IMR-90 (cell line): Measurements from ENCODE around the gene SHROOM3. TPM values are rescaled to one million over a fixed set of nuclear protein-coding genes. Genes with fewer than 3 reads are reported as not detected.
A peak's percentile ranks its signal among the peaks of the same experiment; 100 is the strongest.

Source experiments
- ATAC-seq: fragments of 200-7000 bp; cut with Tn5 transposase; 2 replicates; pipeline ENCODE4 v1.9.1; 2020; ENCODE audit warnings: low read depth, mild to moderate bottlenecking, moderate library complexity
- BruUV-seq: library from RNA; stranded (reverse); fragments of 400-500 nt; replicated peaks from 2 replicates; lab custom pipeline; 2021; lab: Mats Ljungman, UMichigan
- CTCF ChIA-PET: fragments of 300-600 bp; formaldehyde crosslinking; extraction: SDS; loops from one replicate; lab custom pipeline; 2021; ENCODE audit warnings: antibody characterized with exemption; lab: Yijun Ruan, JAX
- POLR2A ChIA-PET: fragments of 300-600 bp; sonication (Branson Sonifier 250); formaldehyde crosslinking; loops from one replicate; lab custom pipeline; 2022; ENCODE audit warnings: antibody characterized with exemption; ENCODE audit not compliant: unreplicated experiment; lab: Charles Lee
- DNase-seq: peaks from one replicate; pipeline ENCODE4 v3.0.0; 2013
- H2AFZ ChIP-seq: replicated peaks from 2 replicates; pipeline ENCODE3; 2013; ENCODE audit warnings: low read length, mild to moderate bottlenecking; ENCODE audit not compliant: poor library complexity
- H2AK5ac ChIP-seq: 2 replicates; pipeline ENCODE4 v1.6.1; 2013; ENCODE audit warnings: low read depth, low read length, inconsistent platforms
- H2AK9ac ChIP-seq: replicated peaks from 2 replicates; pipeline ENCODE3; 2013; ENCODE audit warnings: mild to moderate bottlenecking, low read depth, low read length, moderate library complexity; ENCODE audit not compliant: poor library complexity
- H2BK120ac ChIP-seq: 2 replicates; pipeline ENCODE4 v1.6.1; 2013; ENCODE audit warnings: low read depth, low read length, inconsistent platforms
- H2BK15ac ChIP-seq: 3 replicates; pipeline ENCODE4 v1.6.1; 2013; ENCODE audit warnings: low read depth, low read length, inconsistent platforms
- H2BK20ac ChIP-seq: 2 replicates; pipeline ENCODE4 v1.6.1; 2013; ENCODE audit warnings: low read depth, mild to moderate bottlenecking, inconsistent platforms, low read length, moderate library complexity
- H2BK5ac ChIP-seq: 2 replicates; pipeline ENCODE4 v1.6.1; 2013; ENCODE audit warnings: mild to moderate bottlenecking, low read depth, low read length, inconsistent platforms; ENCODE audit not compliant: poor library complexity, severe bottlenecking
- H3K14ac ChIP-seq: replicated peaks from 2 replicates; pipeline ENCODE4 v1.6.1; 2013; ENCODE audit warnings: low read depth, low read length, inconsistent platforms
- H3K18ac ChIP-seq: 2 replicates; pipeline ENCODE4 v1.6.1; 2013; ENCODE audit warnings: low read depth, low read length, control low read depth
- H3K23ac ChIP-seq: 2 replicates; pipeline ENCODE4 v1.6.1; 2013; ENCODE audit warnings: low read depth, low read length, inconsistent platforms
- H3K27ac ChIP-seq: 2 replicates; pipeline ENCODE4 v1.5.1; 2013; ENCODE audit warnings: mild to moderate bottlenecking, control low read depth, low read length; ENCODE audit not compliant: insufficient read depth
- H3K27me3 ChIP-seq: 2 replicates; pipeline ENCODE4 v1.6.1; 2013; ENCODE audit warnings: low read length; ENCODE audit not compliant: control insufficient read depth, insufficient read depth
- H3K36me3 ChIP-seq: 2 replicates; pipeline ENCODE4 v1.6.1; 2013; ENCODE audit warnings: low read length, mixed read lengths; ENCODE audit not compliant: control insufficient read depth, insufficient read depth
- H3K4ac ChIP-seq: 2 replicates; pipeline ENCODE4 v1.6.1; 2013; ENCODE audit warnings: low read depth, low read length, inconsistent platforms
- H3K4me1 ChIP-seq: 2 replicates; pipeline ENCODE4 v1.6.1; 2013; ENCODE audit warnings: low read length, mixed read lengths; ENCODE audit not compliant: control insufficient read depth, insufficient read depth
- H3K4me2 ChIP-seq: 2 replicates; pipeline ENCODE4 v1.6.1; 2013; ENCODE audit warnings: low read depth, mild to moderate bottlenecking, control low read depth, low read length, moderate library complexity
- H3K4me3 ChIP-seq: 2 replicates; pipeline ENCODE4 v1.5.1; 2013; ENCODE audit warnings: low read depth, mild to moderate bottlenecking, control low read depth, low read length, moderate library complexity; ENCODE audit not compliant: insufficient read depth
- H3K56ac ChIP-seq: 2 replicates; pipeline ENCODE4 v1.6.1; 2013; ENCODE audit warnings: low read length, inconsistent platforms; ENCODE audit not compliant: insufficient read depth; ENCODE audit errors: extremely low read depth
- H3K79me1 ChIP-seq, 2 experiments: 2 replicates each; pipeline ENCODE4 v1.6.1; 2013; ENCODE audit warnings: low read length in 2 of 2, inconsistent platforms in 1 of 2, low read depth in 1 of 2
- H3K9ac ChIP-seq: 2 replicates; pipeline ENCODE4 v1.6.1; 2013; ENCODE audit warnings: low read depth, low read length, control low read depth
- H3K9me1 ChIP-seq: 2 replicates; pipeline ENCODE4 v1.6.1; 2013; ENCODE audit warnings: low read length, inconsistent platforms; ENCODE audit not compliant: insufficient read depth
- H3K9me3 ChIP-seq: 2 replicates; pipeline ENCODE4 v1.6.1; 2013; ENCODE audit warnings: low read length; ENCODE audit not compliant: control insufficient read depth, insufficient read depth
- H4K20me1 ChIP-seq: 2 replicates; pipeline ENCODE4 v1.6.1; 2013; ENCODE audit warnings: low read length, inconsistent platforms; ENCODE audit not compliant: insufficient read depth
- H4K5ac ChIP-seq: 2 replicates; pipeline ENCODE4 v1.6.1; 2013; ENCODE audit warnings: mild to moderate bottlenecking, low read depth, low read length, control low read depth
- H4K8ac ChIP-seq, 2 experiments: 2 replicates each; pipeline ENCODE4 v1.6.1; 2013; ENCODE audit warnings: low read depth in 2 of 2, low read length in 2 of 2, control low read depth in 1 of 2, inconsistent platforms in 1 of 2
- H4K91ac ChIP-seq: 2 replicates; pipeline ENCODE4 v1.6.1; 2013; ENCODE audit warnings: low read depth, low read length, inconsistent platforms; ENCODE audit not compliant: insufficient read depth
- BHLHE40 ChIP-seq: fragments of 150-350 bp; IDR thresholded peaks from 2 replicates; pipeline ENCODE4 v1.6.1; 2016; ENCODE audit warnings: mild to moderate bottlenecking, low read depth, low read length
- CEBPB ChIP-seq: IDR thresholded peaks from 2 replicates; pipeline ENCODE4 v1.6.1; 2012; ENCODE audit warnings: low read depth, low read length, improper control_type of control experiment
- CHD1 ChIP-seq: IDR thresholded peaks from 2 replicates; pipeline ENCODE4 v1.6.1; 2012; ENCODE audit warnings: low read depth, low read length, improper control_type of control experiment
- CTCF ChIP-seq: conservative IDR thresholded peaks from 2 replicates; pipeline ENCODE4 v1.5.1; 2012; ENCODE audit warnings: mild to moderate bottlenecking, low read depth, low read length, improper control_type of control experiment
- ELK1 ChIP-seq: fragments of 150-350 bp; IDR thresholded peaks from 2 replicates; pipeline ENCODE4 v1.6.1; 2016; ENCODE audit warnings: low read depth, mild to moderate bottlenecking, low read length, moderate library complexity, borderline replicate concordance
- FOS ChIP-seq: fragments of 150-350 bp; IDR thresholded peaks from 2 replicates; pipeline ENCODE4 v1.6.1; 2016; ENCODE audit warnings: low read depth, low read length
- MAFK ChIP-seq: IDR thresholded peaks from 2 replicates; pipeline ENCODE4 v1.6.1; 2012; ENCODE audit warnings: low read depth, low read length, improper control_type of control experiment
- MAZ ChIP-seq: IDR thresholded peaks from 2 replicates; pipeline ENCODE4 v1.6.1; 2012; ENCODE audit warnings: low read depth, mild to moderate bottlenecking, low read length, improper control_type of control experiment, moderate library complexity, borderline replicate concordance
- MXI1 ChIP-seq: IDR thresholded peaks from 2 replicates; pipeline ENCODE4 v1.6.1; 2012; ENCODE audit warnings: low read depth, mild to moderate bottlenecking, low read length, moderate library complexity, borderline replicate concordance
- NFE2L2 ChIP-seq: fragments of 150-350 bp; IDR thresholded peaks from 2 replicates; pipeline ENCODE4 v1.6.1; 2016; ENCODE audit warnings: low read depth, mild to moderate bottlenecking, low read length
- POLR2A ChIP-seq: IDR thresholded peaks from 2 replicates; pipeline ENCODE4 v1.6.1; 2012; ENCODE audit warnings: mild to moderate bottlenecking, low read depth, low read length
- RAD21 ChIP-seq: IDR thresholded peaks from 2 replicates; pipeline ENCODE4 v1.6.1; 2012; ENCODE audit warnings: low read length, improper control_type of control experiment
- RCOR1 ChIP-seq: IDR thresholded peaks from 2 replicates; pipeline ENCODE4 v1.6.1; 2012; ENCODE audit warnings: mild to moderate bottlenecking, low read length, improper control_type of control experiment; ENCODE audit not compliant: insufficient replicate concordance
- RFX5 ChIP-seq: IDR thresholded peaks from 2 replicates; pipeline ENCODE4 v1.8.0; 2012; ENCODE audit warnings: low read depth, mild to moderate bottlenecking, low read length, moderate library complexity
- SMC3 ChIP-seq: fragments of 150-350 bp; IDR thresholded peaks from 2 replicates; pipeline ENCODE4 v1.6.1; 2016; ENCODE audit warnings: low read depth, mild to moderate bottlenecking, antibody characterized with exemption, low read length, moderate library complexity
- USF2 ChIP-seq: fragments of 150-350 bp; IDR thresholded peaks from 2 replicates; pipeline ENCODE4 v1.6.1; 2017; ENCODE audit warnings: mild to moderate bottlenecking, antibody characterized with exemption, low read length, low read depth
- WGBS, 2 experiments: methylation state at CpG; one replicate each; pipeline versions ENCODE4 v1.1.5 to v1.1.7; 2013; ENCODE audit warnings: missing lambda C conversion rate in 2 of 2; ENCODE audit not compliant: insufficient read length in 1 of 2; ENCODE audit errors: extremely low coverage in 2 of 2; 5-methylcytosine and 5-hydroxymethylcytosine counted together
- dilution Hi-C: fragments of 300-500 bp; cut with HindIII; formaldehyde crosslinking; loops from one replicate; pipeline ENCODE4 v1.14.3; 2018; ENCODE audit warnings: low sequenced_read_pairs; ENCODE audit not compliant: unreplicated experiment
- in situ Hi-C: fragments of 300-500 bp; cut with MboI; formaldehyde crosslinking; loops from 3 replicates; pipeline ENCODE4 v1.14.3; 2019; ENCODE audit warnings: low sequenced_read_pairs, inconsistent platforms, mixed read lengths
- intact Hi-C: fragments of 100-400 bp; cut with micrococcal nuclease; formaldehyde crosslinking; loops from 2 replicates; pipeline ENCODE4 v1.10.0; 2022
- polyA plus RNA-seq, 3 experiments: library from polyadenylated mRNA; depleted of rRNA; stranded (reverse); fragments of >200 nt; gene quantifications; 2 replicates each; pipeline ENCODE4 v1.2.3, GENCODE V29; 2012; ENCODE audit warnings: low replicate concordance in 1 of 3
- total RNA-seq: library from RNA; depleted of rRNA; stranded (reverse); fragments of >200 nt; gene quantifications from 2 replicates; pipeline ENCODE4 v1.2.3, GENCODE V29; 2012

Gene SHROOM3
- total and polyA plus RNA-seq, 2 of the 4 experiments (the other 2 are of a cell fraction) = 10.8 to 19.5 TPM

GRCh38 chr4:76756416-76756815 is 321.4 kb downstream of the SHROOM3 start:
- dilution Hi-C loops = no loop called here
- peaks cover 32% of the 10 kb centered on the region for H3K36me3 ChIP-seq
- peak overlapping the region; percentile 99; the same call in 1 of the 2 replicates for H3K27ac ChIP-seq

More at GRCh38 chr4:76756416-76756815, 321.4 kb downstream of the SHROOM3 start:
- peak overlapping the region; percentile 100 for H3K4ac ChIP-seq
- H3K9me1 ChIP-seq = peaks cover 35% of the 10 kb centered on the region
- H3K56ac ChIP-seq = 0 out of 2 replicates have a peak overlapping the region, but pooled peaks have one; percentile 7
- H3K4me1 ChIP-seq = peaks cover 41% of the 10 kb centered on the region
- ChIA-PET CTCF (interaction anchor here (0.8 kb wide), 1 partner anchor 8 kb away, joined by 3 read pairs; no protein-coding TSS in a partner anchor), POLR2A (no interaction called here)
- H3K9ac ChIP-seq = no peak overlapping the region
- H2AK5ac ChIP-seq = peak overlapping the region; percentile 100
- intact Hi-C loops (loop anchor here (10.0 kb wide), 1 partner anchor 582 kb away; no protein-coding TSS in a partner anchor), in situ Hi-C loops (loop anchor here (5.0 to 25.0 kb wide), 2 partner anchors 244 to 406 kb away; partner anchors contain the start of gene CCNG2)
- TF ChIP-seq NFE2L2 (no peak), CHD1 (no peak), MAFK (no peak), FOS (no peak), CEBPB (no peak), USF2 (no peak), BHLHE40 (no peak), MAZ (no peak), ELK1 (no peak), RFX5 (no peak), CTCF (no peak), MXI1 (no peak), RAD21 (no peak), POLR2A (no peak), RCOR1 (no peak), SMC3 (no peak)
- no peak overlapping the region for H2AFZ ChIP-seq
- peak overlapping the region; percentile 100 for H4K91ac ChIP-seq
- ATAC-seq (no peak), DNase-seq (no peak)
- peak overlapping the region; percentile 100 for H3K14ac ChIP-seq
- H3K9me3 ChIP-seq = no peaks in the 10 kb centered on the region
- no TSS peak for BruUV-seq
- H2BK15ac ChIP-seq = peak overlapping the region; percentile 94
- peak overlapping the region; percentile 100 for H2BK20ac ChIP-seq
- H3K23ac ChIP-seq = peak overlapping the region; percentile 69
- H4K5ac ChIP-seq = peak overlapping the region; percentile 95
- WGBS, 2 experiments = no CpG with 5 or more reads among the region's 2 CpGs
- H3K4me2 ChIP-seq = no peak overlapping the region
- H3K18ac ChIP-seq = peak overlapping the region; percentile 99
- peak overlapping the region; percentile 100 for H2BK120ac ChIP-seq
- peak overlapping the region; percentile 35 for H2AK9ac ChIP-seq
- H3K4me3 ChIP-seq = no peak overlapping the region
- H2BK5ac ChIP-seq = peak overlapping the region; percentile 100
- H4K20me1 ChIP-seq = no peaks in the 10 kb centered on the region
- H3K27me3 ChIP-seq = no peaks in the 10 kb centered on the region
- peak overlapping the region; percentile 96 to 99 for H4K8ac ChIP-seq
- peaks cover 55 to 76% of the 10 kb centered on the region in 2 experiments for H3K79me1 ChIP-seq
